ENCODE measurements around the gene GPC5. TPM values are rescaled to one million over a fixed set of nuclear protein-coding genes. Genes with fewer than 3 reads are reported as not detected.

GPC5 gene
- total and polyA plus RNA-seq, 2 of the 13 experiments (the other 11 are each of a cell fraction or from before 2014, with no cell fraction given): 0.02 to 0.07 TPM

GRCh38 chr13:91643394-91643793, 245.0 kb downstream of the GPC5 start:
- intact Hi-C loops (cut with micrococcal nuclease; ENCODE audit: unreplicated experiment) (no loop called here), in situ Hi-C loops (cut with HindIII; ENCODE audit: extremely low pct_ligation_motif_present, low pct_unique_long_range_greater_than_20kb) (no loop called here)

More at GRCh38 chr13:91643394-91643793, 245.0 kb downstream of the GPC5 start:
- 0% methylated on average over 2 of the region's 2 CpGs for WGBS (ENCODE audit: low lambda C conversion rate)
- Histone ChIP-seq H4K20me1 (ENCODE audit: insufficient read depth, low read length) (no peaks in the 10 kb centered on the region), H2AFZ (ENCODE audit: low read length) (no peak overlapping the region), H3K4me3 (replicated peaks in 1 of 3; ENCODE audit: insufficient read depth in 1 of 3, low read depth in 2 of 3, low read length in 3 of 3) (no peak overlapping the region), H3K36me3 (replicated peaks in 1 of 2; ENCODE audit: control insufficient read depth in 1 of 2, insufficient read depth in 2 of 2, low read length in 2 of 2) (no peaks in the 10 kb centered on the region), H3K79me2 (ENCODE audit: insufficient read depth, low read length) (no peaks in the 10 kb centered on the region), H3K27ac (ENCODE audit: extremely low read length, insufficient read depth, low read length) (no peak overlapping the region), H3K4me1 (ENCODE audit: insufficient read depth, low read length) (no peaks in the 10 kb centered on the region), H3K9me3 (ENCODE audit: low read length) (no peaks in the 10 kb centered on the region), H3K4me2 (ENCODE audit: low read depth, low read length) (no peak overlapping the region), H3K27me3 (ENCODE audit: control insufficient read depth in 1 of 2, insufficient read depth in 2 of 2, low read length in 2 of 2) (no peaks in the 10 kb centered on the region), H3K9ac (ENCODE audit: insufficient read depth, low read depth, low read length) (no peak overlapping the region)
- POLR2A ChIA-PET: no interaction called here
- BruUV-seq (replicated peaks): no TSS peak
- CTCF ChIA-PET (ENCODE audit: low intra/inter-chr PET ratio, low total read pairs): no interaction called here
- TF ChIP-seq RARG (CRISPR knock-in tag; IDR thresholded peaks at IDR 0.05; ENCODE audit: low read depth): no peak
- no peak for TF ChIP-seq ZNF317 (CRISPR knock-in tag; IDR thresholded peaks at IDR 0.05)
- TF ChIP-seq ZNF143 (CRISPR knock-in tag; IDR thresholded peaks at IDR 0.05): no peak
- TF ChIP-seq NAIF1 (CRISPR knock-in tag; IDR thresholded peaks at IDR 0.05; ENCODE audit: borderline replicate concordance): no peak
- TF ChIP-seq, protein P1, sequence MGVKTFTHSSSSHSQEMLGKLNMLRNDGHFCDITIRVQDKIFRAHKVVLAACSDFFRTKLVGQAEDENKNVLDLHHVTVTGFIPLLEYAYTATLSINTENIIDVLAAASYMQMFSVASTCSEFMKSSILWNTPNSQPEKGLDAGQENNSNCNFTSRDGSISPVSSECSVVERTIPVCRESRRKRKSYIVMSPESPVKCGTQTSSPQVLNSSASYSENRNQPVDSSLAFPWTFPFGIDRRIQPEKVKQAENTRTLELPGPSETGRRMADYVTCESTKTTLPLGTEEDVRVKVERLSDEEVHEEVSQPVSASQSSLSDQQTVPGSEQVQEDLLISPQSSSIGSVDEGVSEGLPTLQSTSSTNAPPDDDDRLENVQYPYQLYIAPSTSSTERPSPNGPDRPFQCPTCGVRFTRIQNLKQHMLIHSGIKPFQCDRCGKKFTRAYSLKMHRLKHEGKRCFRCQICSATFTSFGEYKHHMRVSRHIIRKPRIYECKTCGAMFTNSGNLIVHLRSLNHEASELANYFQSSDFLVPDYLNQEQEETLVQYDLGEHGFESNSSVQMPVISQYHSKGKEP (CRISPR knock-in tag; IDR thresholded peaks at IDR 0.05): no peak
- TF ChIP-seq, protein P2, sequence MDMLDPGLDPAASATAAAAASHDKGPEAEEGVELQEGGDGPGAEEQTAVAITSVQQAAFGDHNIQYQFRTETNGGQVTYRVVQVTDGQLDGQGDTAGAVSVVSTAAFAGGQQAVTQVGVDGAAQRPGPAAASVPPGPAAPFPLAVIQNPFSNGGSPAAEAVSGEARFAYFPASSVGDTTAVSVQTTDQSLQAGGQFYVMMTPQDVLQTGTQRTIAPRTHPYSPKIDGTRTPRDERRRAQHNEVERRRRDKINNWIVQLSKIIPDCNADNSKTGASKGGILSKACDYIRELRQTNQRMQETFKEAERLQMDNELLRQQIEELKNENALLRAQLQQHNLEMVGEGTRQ (IDR thresholded peaks at IDR 0.05; ENCODE audit: low read depth, low read length): no peak
- TF ChIP-seq, protein P2 (CRISPR knock-in tag; IDR thresholded peaks at IDR 0.05; ENCODE audit: borderline replicate concordance): no peak
- no peak for TF ChIP-seq NFYC (CRISPR knock-in tag; IDR thresholded peaks at IDR 0.05)
- no peak for TF ChIP-seq ZNF282 (IDR thresholded peaks at IDR 0.05; ENCODE audit: partially characterized antibody)
- no peak for TF ChIP-seq ZNF747 (CRISPR knock-in tag; IDR thresholded peaks at IDR 0.05; ENCODE audit: borderline replicate concordance)
- TF ChIP-seq U2AF2 (IDR thresholded peaks at IDR 0.05; ENCODE audit: low read depth, low read length): no peak
- no peak for TF ChIP-seq AGO1 (IDR thresholded peaks at IDR 0.05; ENCODE audit: low read depth, low read length, poor library complexity, severe bottlenecking)
- no peak for TF ChIP-seq ZNF556 (CRISPR knock-in tag; IDR thresholded peaks at IDR 0.05; ENCODE audit: borderline replicate concordance)
- no peak for TF ChIP-seq PAX8 (CRISPR knock-in tag; IDR thresholded peaks at IDR 0.05; ENCODE audit: borderline replicate concordance)
- TF ChIP-seq ZBTB7B (CRISPR knock-in tag; IDR thresholded peaks at IDR 0.05): no peak
- TF ChIP-seq CENPBD1 (CRISPR knock-in tag; IDR thresholded peaks at IDR 0.05; ENCODE audit: borderline replicate concordance, low read depth): no peak
- no peak for TF ChIP-seq HBP1 (CRISPR knock-in tag; IDR thresholded peaks at IDR 0.05; ENCODE audit: low read depth)
- DNase-seq (ENCODE audit: low spot score) (no peak), ATAC-seq (no peak), FAIRE-seq (no peak)

Measured in HepG2 (cell line).